Limb (tissue), 2 donors: ENCODE data around the gene CDKN2A.

Experiments
- DNase-seq, 2 donors: peaks; one replicate each; pipeline ENCODE4 v3.0.0-alpha.2; 2016; ENCODE audit errors: extremely low spot score in 2 of 2

The CDKN2A gene

GRCh38 chr9:22008384-22008716 is 14.2 kb upstream of the CDKN2A start:
- no peak for DNase-seq

GRCh38 chr9:22005702-22006606 is 11.8 kb upstream of the CDKN2A start:
- DNase-seq, result peak in 1 of 2 donors; percentile 33

- DNase-seq, result peak in 1 of 2 donors; percentile 35
These were observed 11.0 kb upstream of the CDKN2A start for GRCh38 chr9:22005021-22005701.

- no peak for DNase-seq
These were observed 7.8 kb upstream of the CDKN2A start for GRCh38 chr9:22002038-22002437.

GRCh38 chr9:21998026-21998425 is 3.8 kb upstream of the CDKN2A start:
- no peak for DNase-seq

GRCh38 chr9:21997480-21997879 is 3.3 kb upstream of the CDKN2A start:
- DNase-seq, result no peak

GRCh38 chr9:21996858-21997257 is 2.7 kb upstream of the CDKN2A start:
- no peak for DNase-seq

GRCh38 chr9:21996438-21996837 is 2.2 kb upstream of the CDKN2A start:
- DNase-seq, result no peak

- DNase-seq, result peak in 1 of 2 donors; percentile 54
These were observed 1.6 kb upstream of the CDKN2A start for GRCh38 chr9:21995666-21996398.

- DNase-seq, result peak; percentile 21 to 64
These were observed 944 bp upstream of the CDKN2A start for GRCh38 chr9:21995006-21995665.

GRCh38 chr9:21994556-21995005 is 389 bp upstream of the CDKN2A start, which contains the start of gene CDKN2B-AS1:
CDKN2B-AS1 (plus strand) TSS chr9:21994791.
- DNase-seq, result peak; percentile 24 to 66

GRCh38 chr9:21993007-21993406 is 1.2 kb downstream of the CDKN2A start:
- DNase-seq, result no peak

GRCh38 chr9:21991072-21991959 is 2.9 kb downstream of the CDKN2A start:
- DNase-seq, result no peak

GRCh38 chr9:21989440-21990189 is 4.6 kb downstream of the CDKN2A start:
- no peak for DNase-seq

- DNase-seq, result no peak
These were observed 5.9 kb downstream of the CDKN2A start for GRCh38 chr9:21988056-21988990.

- no peak for DNase-seq
These were observed 8.1 kb downstream of the CDKN2A start for GRCh38 chr9:21985964-21986667.

GRCh38 chr9:21984101-21984500 is 10.1 kb downstream of the CDKN2A start:
- no peak for DNase-seq

- no peak for DNase-seq
These were observed 10.6 kb downstream of the CDKN2A start for GRCh38 chr9:21983561-21983935.
